SK-N-MC (cell line): ENCODE measurements around the gene TANGO2.

Source experiments
- DNase-seq: peaks from one replicate; pipeline ENCODE4 v3.0.0-alpha.2; 2011; ENCODE audit warnings: low read depth, low spot score
- H3K27ac ChIP-seq: fragments of 200-600 bp; sonication (generic); 2 replicates; pipeline ENCODE4 v1.5.1; 2016; ENCODE audit warnings: mixed run types
- H3K36me3 ChIP-seq: fragments of 200-600 bp; sonication (generic); 2 replicates; pipeline ENCODE4 v1.6.1; 2017; ENCODE audit warnings: antibody characterized with exemption, low read length, mixed read lengths; ENCODE audit not compliant: insufficient read depth
- H3K4me3 ChIP-seq: fragments of 200-600 bp; sonication (generic); 2 replicates; pipeline ENCODE4 v1.5.1; 2016
- H3K9ac ChIP-seq: fragments of 200-600 bp; sonication (generic); 2 replicates; pipeline ENCODE4 v1.8.0; 2017; ENCODE audit warnings: mixed run types, mixed read lengths; ENCODE audit not compliant: insufficient read length
- H3K9me3 ChIP-seq: fragments of 200-600 bp; sonication (generic); 2 replicates; pipeline ENCODE4 v1.6.1; 2017; ENCODE audit warnings: low read depth, mild to moderate bottlenecking, antibody characterized with exemption, low read length, moderate library complexity, mixed read lengths
- EZH2 ChIP-seq: fragments of 200-600 bp; sonication (generic); IDR thresholded peaks from one replicate; pipeline ENCODE4 v1.6.1; 2017; ENCODE audit warnings: antibody characterized with exemption
- FOXP2 ChIP-seq: optimal IDR thresholded peaks from 2 replicates; pipeline ENCODE3; 2011; ENCODE audit warnings: mild to moderate bottlenecking, moderate library complexity; ENCODE audit not compliant: insufficient read depth; ENCODE audit errors: extremely low read length, control extremely low read depth
- POLR2AphosphoS5 ChIP-seq: IDR thresholded peaks from 2 replicates; pipeline ENCODE4 v1.6.1; 2012; ENCODE audit warnings: mild to moderate bottlenecking, low read depth, low read length, borderline replicate concordance

Gene TANGO2

GRCh38 chr22:20109411-20110358, 88.8 kb downstream of the TANGO2 start:
- Histone ChIP-seq H3K9ac (no peak overlapping the region), H3K36me3 (peaks cover 88% of the 10 kb centered on the region), H3K27ac (no peak overlapping the region), H3K4me3 (no peak overlapping the region), H3K9me3 (no peaks in the 10 kb centered on the region)
- no peak for DNase-seq
- TF ChIP-seq FOXP2 = no peak
- TF ChIP-seq POLR2AphosphoS5 = no peak; the same call in 1 of the 2 replicates
- TF ChIP-seq EZH2 = no peak

GRCh38 chr22:20110359-20110985, 89.6 kb downstream of the TANGO2 start:
- H3K4me3 ChIP-seq = no peak overlapping the region
- peak overlapping the region; percentile 67 for H3K27ac ChIP-seq
- H3K9ac ChIP-seq = no peak overlapping the region
- TF ChIP-seq POLR2AphosphoS5 = no peak
- no peak for TF ChIP-seq FOXP2
- TF ChIP-seq EZH2 = no peak
- no peaks in the 10 kb centered on the region for H3K9me3 ChIP-seq
- DNase-seq = no peak
- peaks cover 87% of the 10 kb centered on the region for H3K36me3 ChIP-seq

GRCh38 chr22:20111045-20111688, 90.3 kb downstream of the TANGO2 start:
- H3K4me3 ChIP-seq = no peak overlapping the region
- H3K9ac ChIP-seq = no peak overlapping the region
- TF ChIP-seq FOXP2 (no peak), POLR2AphosphoS5 (peak; percentile 77), EZH2 (no peak)
- H3K36me3 ChIP-seq = peaks cover 86% of the 10 kb centered on the region
- peak overlapping the region; percentile 67 for H3K27ac ChIP-seq
- DNase-seq = no peak
- no peaks in the 10 kb centered on the region for H3K9me3 ChIP-seq

GRCh38 chr22:20111689-20112622, 91.0 kb downstream of the TANGO2 start:
- H3K36me3 ChIP-seq = peaks cover 78% of the 10 kb centered on the region; the same call in 1 of the 2 replicates
- peak overlapping the region; percentile 60 for H3K27ac ChIP-seq
- H3K9ac ChIP-seq = no peak overlapping the region

GRCh38 chr22:20112623-20113511, 92.0 kb downstream of the TANGO2 start:
- no peak overlapping the region for H3K9ac ChIP-seq
- DNase-seq = no peak
- no peak overlapping the region for H3K4me3 ChIP-seq
- peaks cover 69% of the 10 kb centered on the region for H3K36me3 ChIP-seq
- no peak overlapping the region; the same call in 1 of the 2 replicates for H3K27ac ChIP-seq
- TF ChIP-seq EZH2 = no peak
- TF ChIP-seq POLR2AphosphoS5 = no peak
- TF ChIP-seq FOXP2 = no peak
- H3K9me3 ChIP-seq = no peaks in the 10 kb centered on the region

More at GRCh38 chr22:20111689-20112622, 91.0 kb downstream of the TANGO2 start:
- TF ChIP-seq FOXP2 (no peak), POLR2AphosphoS5 (peak; percentile 33; the same call in 1 of the 2 replicates), EZH2 (no peak)
- H3K9me3 ChIP-seq = no peaks in the 10 kb centered on the region
- H3K4me3 ChIP-seq = no peak overlapping the region
- DNase-seq = no peak

GRCh38 chr22:20113551-20114310, 92.8 kb downstream of the TANGO2 start:
- Histone ChIP-seq H3K27ac (no peak overlapping the region), H3K9me3 (no peaks in the 10 kb centered on the region), H3K9ac (no peak overlapping the region), H3K36me3 (peaks cover 69% of the 10 kb centered on the region), H3K4me3 (no peak overlapping the region)
- TF ChIP-seq FOXP2 = no peak
- TF ChIP-seq EZH2 = no peak
- no peak for TF ChIP-seq POLR2AphosphoS5
- DNase-seq = no peak
